H1 (cell line): ENCODE data around the gene STAM. TPM values are rescaled to one million over a fixed set of nuclear protein-coding genes. Genes with fewer than 3 reads are reported as not detected.

Source experiments
- polyA plus RNA-seq, 7 experiments: library from polyadenylated mRNA; depleted of rRNA in 3 of 7; stranded (reverse) in 5 of 7; unstranded in 2 of 7; fragments of >200 nt in 5 of 7; fragments of 200-250 nt in 2 of 7; gene quantifications; 1 replicate in 5 of 7; 2 replicates in 1 of 7; 4 replicates in 1 of 7; pipeline versions ENCODE4 v1.2.1 to v1.2.3, GENCODE V29; 2011 to 2013; ENCODE audit warnings: missing spikeins in 2 of 7, mixed read lengths in 2 of 7
- total RNA-seq: library from RNA; stranded (reverse); fragmentation: NEBNext Ultra II Directional; extraction: Animal tissue kit (Norgen Biotek cat#: 25700); gene quantifications from 2 replicates; pipeline ENCODE4 v1.2.1, GENCODE V29; 2021
- TF ChIP-seq, protein P1 (sequence below): fragments of 300-600 bp; sonication (generic); IDR thresholded peaks from 2 replicates; pipeline ENCODE4 v1.7.1; 2012; ENCODE audit warnings: low read length, moderate library complexity, mild to moderate bottlenecking, inconsistent platforms; ENCODE audit not compliant: insufficient replicate concordance

STAM gene
- total and polyA plus RNA-seq, 2 of the 8 experiments (the other 6 are each of a cell fraction or from before 2014, with no cell fraction given), result 22.0 to 27.8 TPM

DNA sequence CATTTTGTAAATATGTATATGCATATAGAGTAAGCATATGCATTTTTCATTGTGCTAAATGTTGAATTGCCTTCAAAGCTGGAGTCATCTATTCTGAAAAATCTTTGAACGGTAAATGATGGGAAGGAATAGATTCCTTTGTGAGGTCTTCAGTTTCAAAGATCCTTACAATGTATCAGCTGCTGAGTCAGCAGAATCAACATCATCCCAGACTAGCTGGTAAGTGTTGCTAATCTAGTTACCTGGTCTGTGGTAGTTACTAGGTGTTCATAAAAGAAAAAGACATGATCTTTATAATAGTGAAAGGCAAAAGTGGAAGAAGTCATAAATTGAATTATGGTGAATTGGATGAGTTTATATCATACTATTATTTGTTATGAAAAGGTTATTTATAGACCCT is 10.6 kb upstream of the STAM start (continued):
- TF ChIP-seq, protein P1, sequence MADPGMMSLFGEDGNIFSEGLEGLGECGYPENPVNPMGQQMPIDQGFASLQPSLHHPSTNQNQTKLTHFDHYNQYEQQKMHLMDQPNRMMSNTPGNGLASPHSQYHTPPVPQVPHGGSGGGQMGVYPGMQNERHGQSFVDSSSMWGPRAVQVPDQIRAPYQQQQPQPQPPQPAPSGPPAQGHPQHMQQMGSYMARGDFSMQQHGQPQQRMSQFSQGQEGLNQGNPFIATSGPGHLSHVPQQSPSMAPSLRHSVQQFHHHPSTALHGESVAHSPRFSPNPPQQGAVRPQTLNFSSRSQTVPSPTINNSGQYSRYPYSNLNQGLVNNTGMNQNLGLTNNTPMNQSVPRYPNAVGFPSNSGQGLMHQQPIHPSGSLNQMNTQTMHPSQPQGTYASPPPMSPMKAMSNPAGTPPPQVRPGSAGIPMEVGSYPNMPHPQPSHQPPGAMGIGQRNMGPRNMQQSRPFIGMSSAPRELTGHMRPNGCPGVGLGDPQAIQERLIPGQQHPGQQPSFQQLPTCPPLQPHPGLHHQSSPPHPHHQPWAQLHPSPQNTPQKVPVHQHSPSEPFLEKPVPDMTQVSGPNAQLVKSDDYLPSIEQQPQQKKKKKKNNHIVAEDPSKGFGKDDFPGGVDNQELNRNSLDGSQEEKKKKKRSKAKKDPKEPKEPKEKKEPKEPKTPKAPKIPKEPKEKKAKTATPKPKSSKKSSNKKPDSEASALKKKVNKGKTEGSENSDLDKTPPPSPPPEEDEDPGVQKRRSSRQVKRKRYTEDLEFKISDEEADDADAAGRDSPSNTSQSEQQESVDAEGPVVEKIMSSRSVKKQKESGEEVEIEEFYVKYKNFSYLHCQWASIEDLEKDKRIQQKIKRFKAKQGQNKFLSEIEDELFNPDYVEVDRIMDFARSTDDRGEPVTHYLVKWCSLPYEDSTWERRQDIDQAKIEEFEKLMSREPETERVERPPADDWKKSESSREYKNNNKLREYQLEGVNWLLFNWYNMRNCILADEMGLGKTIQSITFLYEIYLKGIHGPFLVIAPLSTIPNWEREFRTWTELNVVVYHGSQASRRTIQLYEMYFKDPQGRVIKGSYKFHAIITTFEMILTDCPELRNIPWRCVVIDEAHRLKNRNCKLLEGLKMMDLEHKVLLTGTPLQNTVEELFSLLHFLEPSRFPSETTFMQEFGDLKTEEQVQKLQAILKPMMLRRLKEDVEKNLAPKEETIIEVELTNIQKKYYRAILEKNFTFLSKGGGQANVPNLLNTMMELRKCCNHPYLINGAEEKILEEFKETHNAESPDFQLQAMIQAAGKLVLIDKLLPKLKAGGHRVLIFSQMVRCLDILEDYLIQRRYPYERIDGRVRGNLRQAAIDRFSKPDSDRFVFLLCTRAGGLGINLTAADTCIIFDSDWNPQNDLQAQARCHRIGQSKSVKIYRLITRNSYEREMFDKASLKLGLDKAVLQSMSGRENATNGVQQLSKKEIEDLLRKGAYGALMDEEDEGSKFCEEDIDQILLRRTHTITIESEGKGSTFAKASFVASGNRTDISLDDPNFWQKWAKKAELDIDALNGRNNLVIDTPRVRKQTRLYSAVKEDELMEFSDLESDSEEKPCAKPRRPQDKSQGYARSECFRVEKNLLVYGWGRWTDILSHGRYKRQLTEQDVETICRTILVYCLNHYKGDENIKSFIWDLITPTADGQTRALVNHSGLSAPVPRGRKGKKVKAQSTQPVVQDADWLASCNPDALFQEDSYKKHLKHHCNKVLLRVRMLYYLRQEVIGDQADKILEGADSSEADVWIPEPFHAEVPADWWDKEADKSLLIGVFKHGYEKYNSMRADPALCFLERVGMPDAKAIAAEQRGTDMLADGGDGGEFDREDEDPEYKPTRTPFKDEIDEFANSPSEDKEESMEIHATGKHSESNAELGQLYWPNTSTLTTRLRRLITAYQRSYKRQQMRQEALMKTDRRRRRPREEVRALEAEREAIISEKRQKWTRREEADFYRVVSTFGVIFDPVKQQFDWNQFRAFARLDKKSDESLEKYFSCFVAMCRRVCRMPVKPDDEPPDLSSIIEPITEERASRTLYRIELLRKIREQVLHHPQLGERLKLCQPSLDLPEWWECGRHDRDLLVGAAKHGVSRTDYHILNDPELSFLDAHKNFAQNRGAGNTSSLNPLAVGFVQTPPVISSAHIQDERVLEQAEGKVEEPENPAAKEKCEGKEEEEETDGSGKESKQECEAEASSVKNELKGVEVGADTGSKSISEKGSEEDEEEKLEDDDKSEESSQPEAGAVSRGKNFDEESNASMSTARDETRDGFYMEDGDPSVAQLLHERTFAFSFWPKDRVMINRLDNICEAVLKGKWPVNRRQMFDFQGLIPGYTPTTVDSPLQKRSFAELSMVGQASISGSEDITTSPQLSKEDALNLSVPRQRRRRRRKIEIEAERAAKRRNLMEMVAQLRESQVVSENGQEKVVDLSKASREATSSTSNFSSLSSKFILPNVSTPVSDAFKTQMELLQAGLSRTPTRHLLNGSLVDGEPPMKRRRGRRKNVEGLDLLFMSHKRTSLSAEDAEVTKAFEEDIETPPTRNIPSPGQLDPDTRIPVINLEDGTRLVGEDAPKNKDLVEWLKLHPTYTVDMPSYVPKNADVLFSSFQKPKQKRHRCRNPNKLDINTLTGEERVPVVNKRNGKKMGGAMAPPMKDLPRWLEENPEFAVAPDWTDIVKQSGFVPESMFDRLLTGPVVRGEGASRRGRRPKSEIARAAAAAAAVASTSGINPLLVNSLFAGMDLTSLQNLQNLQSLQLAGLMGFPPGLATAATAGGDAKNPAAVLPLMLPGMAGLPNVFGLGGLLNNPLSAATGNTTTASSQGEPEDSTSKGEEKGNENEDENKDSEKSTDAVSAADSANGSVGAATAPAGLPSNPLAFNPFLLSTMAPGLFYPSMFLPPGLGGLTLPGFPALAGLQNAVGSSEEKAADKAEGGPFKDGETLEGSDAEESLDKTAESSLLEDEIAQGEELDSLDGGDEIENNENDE, result no peak
- TF ChIP-seq, all 59 proteins: peak for 1
